GM18498 (cell line): ENCODE measurements around the gene CHRFAM7A.
"Not testable (repeated sequence)": the region's sequence is repeated elsewhere in the genome, so short reads cannot be mapped to it uniquely, and the experiment has no call there.

Source experiments
- ATAC-seq: cut with Tn5 transposase; IDR thresholded peaks from one replicate; pipeline ENCODE4 v1.9.1; 2021; ENCODE audit warnings: mild to moderate bottlenecking, moderate library complexity; ENCODE audit not compliant: unreplicated experiment

Gene CHRFAM7A

DNA sequence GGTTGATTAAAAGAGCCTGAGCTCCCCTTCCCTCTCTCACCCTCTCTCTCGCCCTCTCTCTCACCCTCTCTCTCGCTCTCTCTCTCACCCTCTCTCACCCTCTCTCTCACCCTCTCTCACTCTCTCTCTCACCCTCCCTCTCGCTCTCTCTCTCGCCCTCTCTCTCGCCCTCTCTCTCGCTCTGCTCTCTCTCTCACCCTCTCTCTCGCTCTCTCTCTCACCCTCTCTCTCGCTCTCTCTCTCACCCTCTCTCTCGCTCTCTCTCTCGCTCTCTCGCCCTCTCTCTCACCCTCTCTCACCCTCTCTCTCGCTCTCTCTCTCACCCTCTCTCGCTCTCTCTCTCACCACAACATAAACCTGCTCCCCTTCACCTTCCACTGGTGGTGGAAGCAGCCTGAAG lies 67.2 kb downstream of the CHRFAM7A start:
- ATAC-seq = not testable (repeated sequence)

DNA sequence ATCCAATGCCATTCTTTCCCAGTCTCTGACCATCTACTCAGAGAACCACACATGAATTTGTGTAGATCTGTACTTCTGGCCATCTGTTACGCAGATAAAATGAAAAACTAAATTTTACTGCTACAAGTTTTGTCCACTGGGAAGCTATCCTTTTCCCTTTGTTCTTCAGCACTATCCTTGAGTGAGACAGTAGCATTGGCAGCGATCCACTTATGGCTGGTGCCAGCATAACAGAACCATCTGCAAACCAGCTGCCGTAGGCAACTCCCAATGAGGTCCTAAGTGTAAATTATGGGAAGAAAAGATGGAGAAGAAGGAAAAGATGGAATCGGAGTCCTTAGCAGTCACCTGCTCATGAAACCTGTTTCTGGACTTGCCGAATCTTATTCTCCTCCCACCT lies 72.3 kb downstream of the CHRFAM7A start:
- ATAC-seq = not testable (repeated sequence)

DNA sequence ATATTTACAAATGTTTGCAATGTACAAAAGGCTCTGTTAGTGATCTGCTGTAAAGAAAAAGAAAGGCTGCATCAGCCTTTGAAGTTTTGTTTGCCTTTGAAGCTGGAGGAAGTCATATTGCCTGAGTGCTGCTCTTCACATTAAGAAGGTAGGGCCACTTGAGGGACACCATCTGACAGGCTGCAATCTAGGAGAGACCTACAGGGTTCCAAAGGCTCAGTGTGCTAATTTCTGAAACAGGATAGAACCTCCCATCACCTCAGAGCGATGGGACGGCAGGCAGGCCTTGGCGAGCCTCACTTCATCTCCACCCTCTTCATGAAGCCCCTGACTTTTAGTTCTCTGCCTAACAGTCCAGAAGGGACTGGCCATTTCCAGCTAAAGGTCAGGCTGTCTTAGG lies 77.6 kb downstream of the CHRFAM7A start:
- ATAC-seq = not testable (repeated sequence)

DNA sequence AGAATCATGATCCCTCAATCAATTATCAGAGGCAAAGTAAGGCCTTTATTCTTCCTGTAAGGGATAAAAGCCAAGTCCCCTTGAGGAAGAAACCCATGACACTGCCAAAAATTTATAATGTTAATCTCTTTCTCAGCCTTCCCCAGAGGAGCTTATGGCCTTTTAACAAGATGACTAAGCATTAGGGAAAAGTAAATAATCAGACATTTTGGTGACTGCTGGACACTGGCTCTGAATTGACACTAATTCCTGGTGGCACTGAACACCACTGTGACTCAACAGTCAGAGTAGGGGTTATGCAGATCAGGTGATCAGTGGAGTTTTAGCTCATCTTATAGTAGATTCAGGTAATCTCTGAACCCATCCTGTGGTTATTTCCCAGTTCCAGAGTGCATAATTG lies 82.8 kb downstream of the CHRFAM7A start:
- ATAC-seq = not testable (repeated sequence)
